BLaER1 (cell line): Measurements from ENCODE around the gene WFDC12.
A peak's percentile ranks its signal among the peaks of the same experiment; 100 is the strongest.

Experiments
- H3K27ac ChIP-seq: shearing (Covaris generic); formaldehyde crosslinking; 2 replicates; pipeline ENCODE4 v1.8.1; 2022
- H3K27me3 ChIP-seq: shearing (Covaris generic); formaldehyde crosslinking; 2 replicates; pipeline ENCODE4 v1.8.1; 2022
- H3K36me3 ChIP-seq: shearing (Covaris generic); formaldehyde crosslinking; 2 replicates; pipeline ENCODE4 v1.8.1; 2022
- H3K4me1 ChIP-seq: shearing (Covaris generic); formaldehyde crosslinking; 2 replicates; pipeline ENCODE4 v1.8.1; 2022
- H3K4me2 ChIP-seq: shearing (Covaris generic); formaldehyde crosslinking; 2 replicates; pipeline ENCODE4 v1.8.1; 2022
- H3K4me3 ChIP-seq: shearing (Covaris generic); formaldehyde crosslinking; 2 replicates; pipeline ENCODE4 v1.8.1; 2022
- H3K9ac ChIP-seq: shearing (Covaris generic); formaldehyde crosslinking; 2 replicates; pipeline ENCODE4 v1.8.1; 2022
- H3K9me3 ChIP-seq: shearing (Covaris generic); formaldehyde crosslinking; 2 replicates; pipeline ENCODE4 v1.8.1; 2022
- H4K20me1 ChIP-seq: shearing (Covaris generic); formaldehyde crosslinking; 2 replicates; pipeline ENCODE4 v1.8.1; 2022
- Cebpa-rat ChIP-seq: shearing (Covaris generic); IDR thresholded peaks from 2 replicates; pipeline ENCODE4 v1.8.1; 2022

Gene WFDC12

GRCh38 chr20:45094201-45094600, 30.1 kb downstream of the WFDC12 start:
- Histone ChIP-seq H3K4me3 (no peak overlapping the region), H3K4me1 (peaks cover 15% of the 10 kb centered on the region), H3K9ac (no peak overlapping the region), H3K27ac (no peak overlapping the region), H3K4me2 (no peak overlapping the region), H3K36me3 (no peaks in the 10 kb centered on the region), H3K9me3 (no peaks in the 10 kb centered on the region), H3K27me3 (peaks cover under 1% of the 10 kb centered on the region; the same call in 1 of the 2 replicates), H4K20me1 (no peaks in the 10 kb centered on the region)
- TF ChIP-seq Cebpa-rat = no peak

GRCh38 chr20:45092898-45093297, 31.4 kb downstream of the WFDC12 start:
- H3K4me2 ChIP-seq = no peak overlapping the region
- TF ChIP-seq Cebpa-rat = no peak
- H3K4me1 ChIP-seq = peaks cover 15% of the 10 kb centered on the region
- H3K27me3 ChIP-seq = no peaks in the 10 kb centered on the region
- no peaks in the 10 kb centered on the region for H3K36me3 ChIP-seq
- H4K20me1 ChIP-seq = no peaks in the 10 kb centered on the region
- no peak overlapping the region for H3K27ac ChIP-seq
- H3K4me3 ChIP-seq = no peak overlapping the region
- H3K9me3 ChIP-seq = no peaks in the 10 kb centered on the region
- H3K9ac ChIP-seq = no peak overlapping the region

- Histone ChIP-seq H3K4me3 (no peak overlapping the region), H3K27me3 (no peaks in the 10 kb centered on the region), H3K9me3 (0 out of 2 replicates have a peak, but pooled peaks cover under 1% of the 10 kb centered on the region), H3K4me1 (peaks cover 15% of the 10 kb centered on the region), H3K9ac (no peak overlapping the region), H3K4me2 (peak overlapping the region; percentile 52), H4K20me1 (no peaks in the 10 kb centered on the region), H3K27ac (no peak overlapping the region), H3K36me3 (no peaks in the 10 kb centered on the region)
- no peak for TF ChIP-seq Cebpa-rat
Measured at GRCh38 chr20:45091366-45091765, 32.9 kb downstream of the WFDC12 start.

- Histone ChIP-seq H3K4me2 (no peak overlapping the region), H3K36me3 (0 out of 2 replicates have a peak, but pooled peaks cover 3% of the 10 kb centered on the region), H3K4me1 (peaks cover 21% of the 10 kb centered on the region), H3K27me3 (no peaks in the 10 kb centered on the region), H3K27ac (no peak overlapping the region), H3K9ac (no peak overlapping the region), H4K20me1 (no peaks in the 10 kb centered on the region), H3K9me3 (0 out of 2 replicates have a peak, but pooled peaks cover 4% of the 10 kb centered on the region), H3K4me3 (no peak overlapping the region)
- TF ChIP-seq Cebpa-rat = no peak
Measured at GRCh38 chr20:45090481-45090880, 33.8 kb downstream of the WFDC12 start.

- Histone ChIP-seq H3K27me3 (no peaks in the 10 kb centered on the region), H3K4me1 (peaks cover 27% of the 10 kb centered on the region), H3K9me3 (0 out of 2 replicates have a peak, but pooled peaks cover 4% of the 10 kb centered on the region), H3K4me2 (no peak overlapping the region), H3K36me3 (peaks cover 6% of the 10 kb centered on the region; the same call in 1 of the 2 replicates), H4K20me1 (no peaks in the 10 kb centered on the region), H3K9ac (no peak overlapping the region), H3K4me3 (no peak overlapping the region), H3K27ac (no peak overlapping the region)
- TF ChIP-seq Cebpa-rat = no peak
Measured at GRCh38 chr20:45088247-45088646, 36.0 kb downstream of the WFDC12 start.

- no peak for TF ChIP-seq Cebpa-rat
- H3K27me3 ChIP-seq = no peaks in the 10 kb centered on the region
- no peak overlapping the region for H3K4me2 ChIP-seq
- peaks cover 27% of the 10 kb centered on the region for H3K4me1 ChIP-seq
- no peak overlapping the region for H3K27ac ChIP-seq
- peaks cover 11% of the 10 kb centered on the region for H3K36me3 ChIP-seq
- H3K4me3 ChIP-seq = no peak overlapping the region
- no peak overlapping the region for H3K9ac ChIP-seq
- H3K9me3 ChIP-seq = peaks cover 7% of the 10 kb centered on the region
- H4K20me1 ChIP-seq = no peaks in the 10 kb centered on the region
Measured at GRCh38 chr20:45087814-45088213, 36.5 kb downstream of the WFDC12 start.

GRCh38 chr20:45087097-45087790, 37.0 kb downstream of the WFDC12 start:
- Histone ChIP-seq H3K4me3 (no peak overlapping the region), H3K27me3 (no peaks in the 10 kb centered on the region), H3K4me1 (peaks cover 26% of the 10 kb centered on the region), H3K4me2 (no peak overlapping the region), H4K20me1 (no peaks in the 10 kb centered on the region), H3K9me3 (peaks cover 13% of the 10 kb centered on the region), H3K27ac (no peak overlapping the region), H3K36me3 (peaks cover 17% of the 10 kb centered on the region), H3K9ac (no peak overlapping the region)
- TF ChIP-seq Cebpa-rat = no peak

GRCh38 chr20:45085867-45086266, 38.4 kb downstream of the WFDC12 start:
- TF ChIP-seq Cebpa-rat = no peak
- no peaks in the 10 kb centered on the region for H4K20me1 ChIP-seq
- peaks cover 13% of the 10 kb centered on the region for H3K4me1 ChIP-seq
- H3K4me2 ChIP-seq = peak overlapping the region; percentile 56
- H3K27ac ChIP-seq = no peak overlapping the region
- peaks cover 30% of the 10 kb centered on the region for H3K36me3 ChIP-seq
- peaks cover 22% of the 10 kb centered on the region for H3K9me3 ChIP-seq
- H3K27me3 ChIP-seq = no peaks in the 10 kb centered on the region
- H3K4me3 ChIP-seq = no peak overlapping the region
- no peak overlapping the region for H3K9ac ChIP-seq

- no peaks in the 10 kb centered on the region for H4K20me1 ChIP-seq
- no peaks in the 10 kb centered on the region for H3K27me3 ChIP-seq
- no peak for TF ChIP-seq Cebpa-rat
- H3K9me3 ChIP-seq = peaks cover 22% of the 10 kb centered on the region
- H3K4me3 ChIP-seq = no peak overlapping the region
- H3K36me3 ChIP-seq = peaks cover 36% of the 10 kb centered on the region
- no peak overlapping the region for H3K27ac ChIP-seq
- no peak overlapping the region for H3K9ac ChIP-seq
- peaks cover 12% of the 10 kb centered on the region for H3K4me1 ChIP-seq
- H3K4me2 ChIP-seq = peak overlapping the region; percentile 56
Measured at GRCh38 chr20:45085289-45085688, 39.0 kb downstream of the WFDC12 start.

- H3K36me3 ChIP-seq = peaks cover 55% of the 10 kb centered on the region
- H3K4me2 ChIP-seq = no peak overlapping the region
- no peak overlapping the region for H3K9ac ChIP-seq
- H3K27ac ChIP-seq = no peak overlapping the region
- H3K27me3 ChIP-seq = no peaks in the 10 kb centered on the region
- peaks cover 12% of the 10 kb centered on the region for H3K4me1 ChIP-seq
- no peak for TF ChIP-seq Cebpa-rat
- H3K9me3 ChIP-seq = peaks cover 22% of the 10 kb centered on the region
- H3K4me3 ChIP-seq = no peak overlapping the region
- H4K20me1 ChIP-seq = no peaks in the 10 kb centered on the region
Measured at GRCh38 chr20:45083127-45083526, 41.1 kb downstream of the WFDC12 start.
